GM12865 (cell line): Measurements from ENCODE around the gene AZGP1.

Source experiments
- DNase-seq: peaks from one replicate; pipeline ENCODE4 v3.0.0; 2010; ENCODE audit warnings: low read depth
- H3K4me3 ChIP-seq: 2 replicates; pipeline ENCODE4 v1.5.1; 2011; ENCODE audit warnings: mild to moderate bottlenecking, low read depth, low read length, control low read depth
- CTCF ChIP-seq: IDR thresholded peaks from 2 replicates; pipeline ENCODE4 v1.5.1; 2011; ENCODE audit warnings: low read length, control low read depth, low read depth, inconsistent platforms; ENCODE audit not compliant: insufficient read depth; ENCODE audit errors: missing control alignments

AZGP1 gene

GRCh38 chr7:99928994-99929729 is 46.7 kb downstream of the AZGP1 start, which contains the start of gene GJC3:
GJC3 (minus strand) TSS chr7:99929620; CDS start chr7:99929620, 0 bp downstream.
- peak; percentile 33 for TF ChIP-seq CTCF
- peak within 1 kb of the TSS; percentile 46 for H3K4me3 ChIP-seq
- peak; percentile 55 for DNase-seq

- no peak for TF ChIP-seq CTCF
- DNase-seq = no peak
- no peak overlapping the region for H3K4me3 ChIP-seq
Measured at GRCh38 chr7:99928188-99928587, 47.6 kb downstream of the AZGP1 start.

DNA sequence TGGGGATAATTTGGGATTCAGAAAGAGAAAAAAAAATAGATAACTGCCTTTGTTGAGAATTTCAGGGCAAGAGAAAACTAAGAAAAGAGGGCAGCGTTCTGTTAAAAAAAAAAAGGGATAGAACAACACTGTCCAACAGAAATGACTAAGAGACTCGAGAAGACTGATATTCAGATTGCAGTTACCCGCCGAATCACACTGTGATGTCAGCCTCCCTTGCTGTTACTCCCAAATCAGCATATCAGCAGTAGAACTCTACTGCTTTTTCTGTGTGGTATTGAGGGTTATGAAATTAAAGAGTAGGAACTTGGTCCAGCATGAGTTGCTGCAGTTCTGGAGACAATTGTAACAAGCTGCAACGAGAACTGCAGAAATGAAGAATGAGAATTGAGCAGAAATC is 48.3 kb downstream of the AZGP1 start:
- TF ChIP-seq CTCF = no peak
- H3K4me3 ChIP-seq = no peak overlapping the region
- no peak for DNase-seq

DNA sequence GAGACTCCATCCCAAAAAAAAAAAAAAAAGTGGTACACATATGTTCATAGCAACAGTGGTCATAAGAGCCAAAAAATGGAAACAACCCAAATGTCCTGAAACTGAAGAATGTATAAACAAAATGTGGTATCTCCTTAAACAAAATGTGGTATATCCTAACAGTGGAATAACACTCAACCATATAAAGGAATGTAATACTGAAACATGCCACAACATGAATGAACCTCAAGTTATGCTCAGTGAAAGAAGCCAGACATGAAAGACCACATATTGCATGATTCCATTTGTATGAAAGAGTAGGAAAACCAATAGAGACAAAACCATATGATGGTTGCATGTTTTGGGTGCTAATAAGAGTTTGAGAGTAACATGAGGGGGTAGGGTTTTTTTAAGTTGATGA is 49.5 kb downstream of the AZGP1 start:
- no peak for DNase-seq
- no peak overlapping the region for H3K4me3 ChIP-seq
- no peak for TF ChIP-seq CTCF

DNA sequence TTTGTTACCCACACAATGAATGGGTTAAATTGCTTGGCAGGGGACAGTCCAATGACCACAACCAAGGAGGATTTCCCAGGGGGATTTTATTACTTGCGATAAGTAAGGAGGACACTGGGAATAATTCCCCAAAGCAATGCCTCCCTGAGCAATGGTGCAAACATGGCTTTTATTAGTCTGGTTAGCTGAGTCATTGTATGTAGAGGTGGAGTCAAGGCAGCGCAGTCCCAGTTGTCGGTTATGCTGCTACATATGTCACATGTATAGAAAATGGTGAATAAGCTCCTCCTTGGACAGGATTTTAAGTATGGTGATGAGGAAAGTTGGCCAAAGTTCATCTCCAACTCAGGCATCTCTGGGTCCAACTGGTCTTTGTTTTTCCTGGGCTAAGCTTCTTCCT is 52.6 kb downstream of the AZGP1 start:
- DNase-seq = no peak
- no peak overlapping the region for H3K4me3 ChIP-seq
- TF ChIP-seq CTCF = no peak

- H3K4me3 ChIP-seq = peak overlapping the region; percentile 98
Measured at GRCh38 chr7:99920149-99920548, 55.7 kb downstream of the AZGP1 start.

More at GRCh38 chr7:99920149-99920548, 55.7 kb downstream of the AZGP1 start:
- TF ChIP-seq CTCF = no peak
- DNase-seq = no peak
